Endothelial cell of umbilical vein (primary cell): ENCODE measurements around the gene ACSF3.

Source experiments
- CTCF ChIP-seq, 2 donors: IDR thresholded peaks; 1 replicate in 1 of 2; 2 replicates in 1 of 2; pipeline ENCODE4 v1.5.1; 2011; ENCODE audit warnings: low read length in 2 of 2, mild to moderate bottlenecking in 2 of 2, moderate library complexity in 2 of 2, control low read depth in 1 of 2, inconsistent platforms in 1 of 2, low read depth in 1 of 2; ENCODE audit not compliant: insufficient read depth in 1 of 2; ENCODE audit errors: extremely low read depth in 1 of 2
- EZH2 ChIP-seq: IDR thresholded peaks from 2 replicates; pipeline ENCODE4 v1.6.1; 2012; ENCODE audit warnings: borderline replicate concordance, low read depth, mild to moderate bottlenecking, moderate library complexity, low read length, inconsistent platforms; ENCODE audit not compliant: severe bottlenecking
- FOS ChIP-seq: IDR thresholded peaks from 2 replicates; pipeline ENCODE4 v1.6.1; 2011; ENCODE audit warnings: mild to moderate bottlenecking, low read length, moderate library complexity, borderline replicate concordance; ENCODE audit not compliant: insufficient read depth
- GATA2 ChIP-seq: IDR thresholded peaks from 2 replicates; pipeline ENCODE4 v1.7.0; 2011; ENCODE audit warnings: low read depth, mild to moderate bottlenecking, moderate library complexity, mixed read lengths, low read length; ENCODE audit not compliant: insufficient read length, insufficient read depth
- MAX ChIP-seq: IDR thresholded peaks from 2 replicates; pipeline ENCODE4 v1.6.1; 2011; ENCODE audit not compliant: insufficient read depth, insufficient read length
- POLR2A ChIP-seq: IDR thresholded peaks from 2 replicates; pipeline ENCODE4 v1.6.1; 2012; ENCODE audit warnings: low read depth, mild to moderate bottlenecking, control low read depth, low read length
- POLR2AphosphoS5 ChIP-seq: IDR thresholded peaks from 2 replicates; pipeline ENCODE4 v1.6.1; 2012; ENCODE audit warnings: low read depth, mild to moderate bottlenecking, control low read depth, low read length, moderate library complexity; ENCODE audit not compliant: insufficient read depth

GRCh38 chr16:89105599-89106151 lies 12.0 kb downstream of the ACSF3 start:
- TF ChIP-seq EZH2, result no peak
- no peak for TF ChIP-seq CTCF (IDR thresholded peaks at IDR 0.05; ENCODE audit: extremely low read depth in 1 of 2, insufficient read depth in 1 of 2, low read depth in 1 of 2, low read length in 2 of 2)
- no peak for TF ChIP-seq POLR2AphosphoS5
- TF ChIP-seq MAX, result no peak
- no peak for TF ChIP-seq POLR2A
- no peak for TF ChIP-seq GATA2
- TF ChIP-seq FOS, result no peak
